CD4-positive, alpha-beta T cell (primary cell): ENCODE results near the gene DKK3. TPM values are rescaled to one million over a fixed set of nuclear protein-coding genes. Genes with fewer than 3 reads are reported as not detected.

Source experiments
- ATAC-seq: fragments of 200-7000 bp; cut with Tn5 transposase; one replicate; pipeline ENCODE4 v1.10.0; 2022; ENCODE audit warnings: mild to moderate bottlenecking; ENCODE audit not compliant: poor library complexity
- CTCF ChIA-PET: fragments of 350-600 bp; sonication (Branson Sonifier 250); formaldehyde crosslinking; loops from one replicate; lab custom pipeline; 2021; ENCODE audit warnings: antibody characterized with exemption, inconsistent platforms; lab: Charles Lee
- POLR2A ChIA-PET: fragments of 350-600 bp; sonication (Branson Sonifier 250); formaldehyde crosslinking; loops from one replicate; lab custom pipeline; 2021; ENCODE audit warnings: antibody characterized with exemption, inconsistent platforms; lab: Charles Lee
- DNase-seq, 14 experiments: peaks; one replicate each; pipeline ENCODE4 v3.0.0-alpha.2; 2013 to 2020; ENCODE audit warnings: mixed read lengths in 2 of 14
- H3K27ac ChIP-seq, 2 donors: one replicate each; pipeline versions ENCODE4 v1.5.1 to v1.7.0; 2013; ENCODE audit warnings: low read length in 2 of 2, low read depth in 1 of 2, mild to moderate bottlenecking in 1 of 2
- H3K27me3 ChIP-seq, 2 experiments: 1 replicate in 1 of 2; 2 replicates in 1 of 2; pipeline versions ENCODE4 v1.6.1 to v1.7.0; 2013; ENCODE audit warnings: low read length in 2 of 2, control low read depth in 1 of 2, mild to moderate bottlenecking in 1 of 2, moderate library complexity in 1 of 2; ENCODE audit not compliant: insufficient read depth in 2 of 2, control insufficient read depth in 1 of 2
- H3K36me3 ChIP-seq: one replicate; pipeline ENCODE4 v1.6.1; 2013; ENCODE audit warnings: low read length, control low read depth; ENCODE audit not compliant: insufficient read depth
- H3K4me1 ChIP-seq: one replicate; pipeline ENCODE4 v1.6.1; 2013; ENCODE audit warnings: low read length, control low read depth; ENCODE audit not compliant: insufficient read depth
- H3K4me3 ChIP-seq: one replicate; pipeline ENCODE4 v1.5.1; 2013; ENCODE audit warnings: mild to moderate bottlenecking, low read length, moderate library complexity
- H3K9me3 ChIP-seq, 2 experiments: 1 replicate in 1 of 2; 2 replicates in 1 of 2; pipeline versions ENCODE4 v1.6.1 to v1.7.0; 2013; ENCODE audit warnings: low read length in 2 of 2, mild to moderate bottlenecking in 2 of 2, control low read depth in 1 of 2, moderate library complexity in 1 of 2; ENCODE audit not compliant: control insufficient read depth in 1 of 2, insufficient read depth in 1 of 2
- H3K27ac Mint-ChIP-seq: one replicate; pipeline ENCODE4 v1.8.0; 2020; ENCODE audit warnings: mixed read lengths
- H3K27me3 Mint-ChIP-seq: one replicate; pipeline ENCODE4 v1.8.0; 2021; ENCODE audit warnings: mixed read lengths
- H3K36me3 Mint-ChIP-seq: one replicate; pipeline ENCODE4 v1.8.0; 2021; ENCODE audit warnings: low read depth, mixed read lengths
- H3K4me1 Mint-ChIP-seq: one replicate; pipeline ENCODE4 v1.8.0; 2021; ENCODE audit warnings: low read depth, mixed read lengths
- H3K4me3 Mint-ChIP-seq: one replicate; pipeline ENCODE4 v1.8.0; 2020; ENCODE audit warnings: mild to moderate bottlenecking, mixed read lengths
- H3K9me3 Mint-ChIP-seq: one replicate; pipeline ENCODE4 v1.8.0; 2020; ENCODE audit warnings: mixed read lengths
- CTCF ChIP-seq: fragments of 200-600 bp; IDR thresholded peaks from one replicate; pipeline ENCODE4 v1.8.0; 2022; ENCODE audit warnings: antibody characterized with exemption, mild to moderate bottlenecking
- intact Hi-C, 2 experiments: fragments of 100-400 bp; cut with DNase I in 1 of 2; cut with micrococcal nuclease in 1 of 2; formaldehyde crosslinking; loops; one replicate each; pipeline versions ENCODE4 v1.15.1 to v1.9.0; 2023 to 2025; cut with DNase I, micrococcal nuclease
- total RNA-seq, 174 experiments: library from RNA in 2 of 174; stranded (reverse) in 2 of 174; gene quantifications; one replicate each; pipeline ENCODE4 v1.2.3 and lab custom pipeline; 2021 to 2026

The DKK3 gene
- total RNA-seq, 2 experiments from 2014 or later: 0.61 to 0.71 TPM

- peaks cover 3% of the 10 kb centered on the region for H3K4me1 ChIP-seq
- POLR2A ChIA-PET: no interaction called here
- Mint-ChIP-seq H3K36me3 (no peaks in the 10 kb centered on the region), H3K4me1 (peaks cover 5% of the 10 kb centered on the region), H3K27me3 (peaks cover 53% of the 10 kb centered on the region), H3K27ac (no peak overlapping the region), H3K4me3 (no peak overlapping the region), H3K9me3 (no peaks in the 10 kb centered on the region)
- H3K27ac ChIP-seq: no peak overlapping the region
- no peaks in the 10 kb centered on the region for H3K9me3 ChIP-seq
- H3K4me3 ChIP-seq: no peak overlapping the region
- H3K27me3 ChIP-seq: peaks cover 0 to 6% of the 10 kb centered on the region in 2 experiments
- no peak for ATAC-seq
- CTCF ChIA-PET: interaction anchor here (1.1 kb wide), 1 partner anchor 9 kb away, joined by 3 read pairs; no protein-coding TSS in a partner anchor
- DNase-seq: no peak
- no peaks in the 10 kb centered on the region for H3K36me3 ChIP-seq
- TF ChIP-seq CTCF: no peak
- intact Hi-C loops: no loop called here
Observed at GRCh38 chr11:11996321-11997048, 11.9 kb downstream of the DKK3 start.

- Histone ChIP-seq H3K27ac (no peak overlapping the region), H3K27me3 (peaks cover 0 to 6% of the 10 kb centered on the region in 2 experiments), H3K4me1 (peaks cover 3% of the 10 kb centered on the region), H3K4me3 (no peak overlapping the region), H3K36me3 (no peaks in the 10 kb centered on the region), H3K9me3 (no peaks in the 10 kb centered on the region)
- Mint-ChIP-seq H3K36me3 (no peaks in the 10 kb centered on the region), H3K27ac (no peak overlapping the region), H3K27me3 (peaks cover 51% of the 10 kb centered on the region), H3K9me3 (no peaks in the 10 kb centered on the region), H3K4me3 (no peak overlapping the region), H3K4me1 (peaks cover 5% of the 10 kb centered on the region)
- DNase-seq: peak in 3 of 14 experiments; percentile 24 to 62 (median 37)
- ChIA-PET CTCF (interaction anchor here (1.1 kb wide), 1 partner anchor 8 kb away, joined by 3 read pairs; no protein-coding TSS in a partner anchor), POLR2A (no interaction called here)
- intact Hi-C loops: no loop called here
- peak; percentile 34 for ATAC-seq
- TF ChIP-seq CTCF: no peak
Observed at GRCh38 chr11:11995601-11996000, 12.8 kb downstream of the DKK3 start.

GRCh38 chr11:11993839-11994238 lies 14.6 kb downstream of the DKK3 start:
- Histone ChIP-seq H3K27me3 (peaks cover 0 to 4% of the 10 kb centered on the region in 2 experiments), H3K36me3 (no peaks in the 10 kb centered on the region), H3K27ac (no peak overlapping the region), H3K4me1 (peaks cover 2% of the 10 kb centered on the region), H3K9me3 (no peaks in the 10 kb centered on the region), H3K4me3 (no peak overlapping the region)
- ChIA-PET POLR2A (no interaction called here), CTCF (no interaction called here)
- Mint-ChIP-seq H3K4me1 (peaks cover 5% of the 10 kb centered on the region), H3K4me3 (no peak overlapping the region), H3K27me3 (peaks cover 42% of the 10 kb centered on the region), H3K9me3 (no peaks in the 10 kb centered on the region), H3K27ac (no peak overlapping the region), H3K36me3 (no peaks in the 10 kb centered on the region)
- intact Hi-C loops: no loop called here
- DNase-seq (no peak), ATAC-seq (no peak)
- no peak for TF ChIP-seq CTCF
